Suppressor macrophage (primary cell): ENCODE data around the gene CMSS1.

Experiments used
- DNase-seq, 4 experiments: peaks; one replicate each; pipeline ENCODE4 v3.0.0-alpha.2; 2020 to 2022

The CMSS1 gene

DNA sequence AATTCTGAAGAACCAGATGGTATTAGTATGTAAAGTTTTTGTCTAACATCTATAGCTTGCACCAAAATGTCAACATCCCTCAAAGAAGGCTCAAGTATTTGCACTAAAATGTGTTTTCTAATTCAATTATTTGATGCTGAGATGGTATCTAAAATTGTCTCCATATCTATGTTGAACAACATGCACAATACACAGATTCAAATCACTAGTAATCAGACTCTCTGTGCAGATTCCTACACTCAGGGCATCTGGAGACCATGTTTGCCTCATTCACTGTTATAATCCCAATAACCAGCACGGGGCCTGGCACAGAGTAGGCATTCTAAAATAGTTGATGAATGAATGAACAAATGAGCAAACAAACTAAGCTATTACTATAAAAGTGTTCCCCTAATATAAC is 294.1 kb downstream of the CMSS1 start:
- no peak for DNase-seq

DNA sequence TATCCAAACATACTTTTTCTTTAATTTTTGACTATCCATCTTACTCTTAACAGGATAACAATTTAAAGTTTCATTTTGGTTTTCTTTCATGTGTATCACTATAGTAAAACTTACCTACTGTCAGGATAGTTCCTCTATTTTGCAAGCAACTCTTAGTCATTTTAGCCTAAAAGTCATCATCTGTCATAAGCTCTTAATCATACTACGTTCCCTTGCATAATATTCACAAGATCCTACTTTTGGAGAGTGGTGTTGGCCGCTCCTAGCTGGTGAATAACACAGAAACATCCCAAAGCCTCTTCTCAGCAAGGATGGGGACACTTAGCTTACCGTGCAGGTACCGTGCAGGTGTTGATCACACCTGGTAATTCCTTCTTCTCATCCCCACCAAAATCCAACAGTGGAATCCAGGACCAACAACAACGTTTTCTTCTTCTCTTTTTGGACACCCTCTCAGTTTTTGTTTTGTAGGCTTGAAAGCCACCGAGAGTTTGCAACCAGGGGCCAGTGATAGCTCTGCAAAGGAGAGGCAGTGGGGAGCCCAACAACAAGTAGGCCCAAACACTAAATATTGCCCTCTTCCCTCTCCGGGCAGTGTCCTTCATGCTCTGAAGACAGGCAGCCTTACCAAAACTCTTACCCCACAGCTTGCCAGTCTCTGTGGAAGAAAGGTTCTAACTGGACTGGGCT is 296.2 kb downstream of the CMSS1 start:
- DNase-seq = peak; percentile 5 to 69 (median 38)

DNA sequence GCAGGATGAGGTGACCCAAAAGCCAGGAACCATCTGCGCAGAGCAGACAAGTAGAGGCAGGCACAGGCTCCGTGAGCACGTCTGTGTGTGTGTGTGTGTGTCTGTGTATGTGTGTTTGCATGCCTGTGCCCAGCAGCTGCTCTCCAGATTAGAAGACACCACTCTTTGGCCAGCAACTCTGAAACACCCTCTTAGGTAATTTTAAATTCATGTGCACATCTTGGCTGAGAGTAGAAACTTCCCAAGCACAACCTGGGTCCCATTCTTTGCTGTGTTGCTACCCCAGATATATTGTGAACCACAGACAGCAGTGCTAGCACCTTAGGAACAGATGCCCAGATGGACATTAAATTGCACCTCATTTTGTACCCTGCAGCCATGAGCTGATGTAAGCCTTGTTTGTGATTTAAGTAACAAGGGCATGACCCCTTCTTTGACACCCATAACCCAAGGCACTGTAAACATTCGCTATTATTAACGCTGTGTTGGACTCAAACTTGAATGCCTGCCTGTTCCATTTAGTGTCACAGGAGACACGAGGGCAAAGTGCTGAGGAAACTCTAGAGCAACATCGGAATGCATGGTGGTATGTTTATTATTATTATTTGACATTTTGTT is 296.9 kb downstream of the CMSS1 start, which contains the start of gene FILIP1L:
TSS of gene FILIP1L (minus strand) at position 89 of the 618 bp plus-strand sequence.
- DNase-seq = no peak

DNA sequence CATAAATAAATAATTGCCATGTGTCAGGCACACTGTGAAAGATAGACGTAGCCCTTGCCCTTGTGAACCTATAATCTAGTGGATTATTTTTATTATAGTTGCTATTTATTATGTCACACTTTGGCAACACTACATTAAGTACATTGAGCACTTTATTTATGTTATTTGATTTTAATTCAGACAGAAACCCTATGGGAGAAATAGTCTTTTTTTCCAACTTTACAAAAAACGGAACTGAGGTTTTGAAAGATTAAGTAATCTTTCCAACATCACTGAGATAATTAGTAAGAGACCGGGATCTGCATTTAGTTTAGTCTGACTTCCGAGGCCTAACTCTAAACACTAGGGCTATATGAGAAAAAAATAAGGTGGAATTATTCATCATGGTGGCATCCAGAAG is 299.4 kb downstream of the CMSS1 start:
- peak in 1 of 4 experiments; percentile 3 for DNase-seq

DNA sequence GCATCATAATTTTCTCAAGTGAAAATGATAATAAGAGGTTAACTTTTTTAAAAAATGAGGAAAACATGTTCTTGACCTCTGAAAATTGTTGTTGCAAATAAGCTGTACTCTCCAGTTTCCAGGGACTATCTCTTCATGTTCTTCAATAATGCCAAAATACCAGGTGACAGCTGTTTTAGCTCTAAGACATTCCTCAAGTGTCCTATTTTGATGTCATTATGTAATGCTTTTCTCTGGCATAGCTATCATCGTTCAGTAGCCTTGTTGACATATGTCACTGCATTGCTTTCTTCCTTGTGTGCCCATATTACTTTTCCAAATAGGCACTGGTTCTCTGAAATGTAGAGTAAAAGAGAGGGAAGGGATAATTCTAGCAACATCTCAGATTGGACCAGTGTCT is 302.4 kb downstream of the CMSS1 start:
- no peak for DNase-seq

DNA sequence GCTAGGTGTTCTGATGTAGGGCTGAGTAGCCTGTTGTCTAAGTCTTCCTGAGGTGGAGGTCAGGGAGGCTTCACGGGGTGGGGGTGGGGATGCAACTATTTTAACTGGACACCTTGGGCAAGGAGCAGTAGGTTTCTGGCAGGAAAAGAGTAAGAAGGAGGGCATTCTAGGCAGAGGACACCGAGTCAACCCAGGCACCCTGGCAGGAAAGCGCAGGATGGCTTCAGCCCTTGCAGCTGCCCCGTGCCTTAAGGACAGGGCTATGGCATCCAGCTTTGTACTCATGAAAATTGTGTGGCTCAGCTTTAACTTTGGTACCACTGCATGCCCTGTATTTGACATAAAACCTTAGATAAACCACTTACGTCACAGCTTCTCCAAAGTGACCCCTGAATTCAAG is 303.0 kb downstream of the CMSS1 start:
- no peak for DNase-seq

DNA sequence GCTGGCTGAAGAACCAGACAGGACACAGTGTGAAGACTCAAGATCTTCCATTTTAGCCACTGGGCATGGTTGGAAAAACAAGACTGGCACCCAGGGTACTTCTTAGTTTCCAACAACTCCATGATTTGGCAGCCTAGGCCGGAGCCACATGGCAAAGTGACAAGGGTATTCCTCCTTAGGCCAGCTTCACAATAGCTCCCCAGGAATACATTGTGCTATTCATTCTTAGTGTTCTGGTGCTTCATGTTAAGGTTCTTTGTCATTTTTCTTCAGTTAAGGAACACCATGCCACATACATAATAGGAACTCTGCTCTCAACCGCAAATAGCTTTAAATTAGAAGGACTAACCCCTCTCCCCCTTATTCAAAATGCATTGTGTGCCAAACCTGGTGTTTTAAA is 304.7 kb downstream of the CMSS1 start:
- no peak for DNase-seq

DNA sequence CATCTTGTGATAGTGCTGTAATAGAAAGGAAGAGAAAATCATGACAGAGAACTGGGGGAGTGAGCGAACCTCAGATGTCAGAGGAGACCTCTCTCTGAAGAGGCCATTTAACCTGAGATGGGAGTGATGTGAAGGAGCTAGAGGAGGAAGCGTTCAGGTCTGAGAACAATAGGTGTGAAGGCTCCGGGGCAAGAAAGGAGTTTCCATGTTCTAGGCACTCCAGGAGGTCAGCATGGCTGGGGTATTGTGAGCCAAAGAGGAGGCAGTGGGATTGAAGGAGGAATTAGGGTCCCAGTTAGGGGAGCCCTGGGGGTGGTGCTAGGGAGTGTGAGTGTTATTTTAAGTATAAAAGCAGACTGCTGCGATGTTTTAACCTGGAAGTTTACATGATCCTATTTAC is 305.4 kb downstream of the CMSS1 start:
- no peak for DNase-seq

DNA sequence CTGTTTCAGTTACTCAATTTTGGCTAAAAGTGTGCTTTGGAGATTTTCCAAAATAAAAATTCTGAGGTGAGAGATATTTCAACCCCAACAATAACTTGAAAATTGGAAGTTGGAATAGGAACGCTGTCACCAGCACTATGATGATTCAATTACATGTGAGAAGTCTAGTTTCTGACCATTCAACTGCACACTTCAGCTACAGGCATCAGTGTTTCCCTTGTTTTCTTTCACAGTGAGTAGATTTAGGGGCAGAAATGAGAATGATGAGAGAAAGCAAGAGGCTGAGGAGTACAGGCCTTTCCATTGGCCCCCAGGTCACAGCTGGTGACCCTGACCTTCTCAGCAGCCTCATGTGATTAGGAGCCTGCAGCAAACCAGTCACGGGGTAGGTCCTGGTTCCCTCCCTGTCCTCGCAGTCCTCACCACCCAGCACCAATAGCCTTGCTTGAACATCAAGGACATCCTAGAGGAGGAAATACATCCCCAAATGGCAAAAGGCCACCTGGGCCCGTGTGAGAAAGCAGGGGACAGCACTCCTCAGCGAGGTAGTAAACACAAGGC is 306.6 kb downstream of the CMSS1 start:
- no peak for DNase-seq

DNA sequence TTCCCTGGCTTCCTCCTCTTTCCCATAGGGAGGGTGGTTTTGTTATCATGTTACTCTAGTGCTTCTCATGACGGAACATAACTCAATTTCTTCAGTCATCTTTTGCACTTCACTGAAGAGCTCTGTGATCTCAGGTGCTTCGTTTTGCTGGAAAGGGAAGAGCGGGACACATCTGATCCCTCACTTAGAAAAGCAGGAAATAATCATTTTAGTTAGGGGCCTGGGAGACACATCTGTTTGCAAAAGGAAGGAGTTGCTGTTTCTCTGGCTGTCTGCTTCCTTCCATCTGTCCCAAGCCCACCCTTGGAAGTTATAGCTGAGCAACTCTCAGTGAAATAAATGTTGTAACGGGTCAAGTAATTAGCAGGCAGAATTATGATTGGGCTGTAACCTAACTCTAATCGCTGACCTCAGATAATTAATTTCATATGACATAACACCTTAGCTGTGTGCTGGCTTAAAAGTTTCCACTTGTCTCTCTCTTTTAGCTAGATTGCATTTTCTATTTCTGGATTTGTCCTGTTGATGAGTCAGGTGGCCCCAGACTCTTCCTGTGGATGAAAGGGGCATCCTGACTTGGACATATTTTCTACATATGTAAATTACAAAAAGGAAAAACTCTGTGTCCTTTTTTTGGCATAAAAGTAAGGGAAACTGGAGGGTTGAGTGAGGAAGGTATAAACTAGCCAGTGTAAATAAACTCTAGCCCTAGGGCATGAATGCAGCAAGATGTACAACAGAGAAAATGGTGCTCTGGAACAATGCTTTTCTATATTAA is 307.7 kb downstream of the CMSS1 start:
- no peak for DNase-seq

DNA sequence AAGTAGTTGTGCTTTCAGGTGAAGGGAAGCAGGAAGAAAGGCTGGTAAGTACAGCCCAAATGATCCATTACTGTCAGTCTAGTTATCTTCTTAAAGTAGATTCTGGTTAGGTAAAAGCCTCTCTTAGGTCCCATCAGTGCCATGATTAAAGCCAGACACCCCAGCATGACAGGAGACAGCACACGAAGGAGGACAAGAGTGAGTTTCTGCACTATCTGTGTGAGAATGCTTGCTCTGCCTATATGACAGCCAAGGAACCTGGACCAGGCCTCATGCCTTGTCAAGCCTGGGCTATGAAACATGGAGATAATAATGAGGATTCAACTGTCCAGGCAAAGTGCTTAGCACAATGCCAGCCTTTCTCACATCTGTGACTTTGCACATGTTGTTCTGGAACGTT is 310.1 kb downstream of the CMSS1 start:
- no peak for DNase-seq

DNA sequence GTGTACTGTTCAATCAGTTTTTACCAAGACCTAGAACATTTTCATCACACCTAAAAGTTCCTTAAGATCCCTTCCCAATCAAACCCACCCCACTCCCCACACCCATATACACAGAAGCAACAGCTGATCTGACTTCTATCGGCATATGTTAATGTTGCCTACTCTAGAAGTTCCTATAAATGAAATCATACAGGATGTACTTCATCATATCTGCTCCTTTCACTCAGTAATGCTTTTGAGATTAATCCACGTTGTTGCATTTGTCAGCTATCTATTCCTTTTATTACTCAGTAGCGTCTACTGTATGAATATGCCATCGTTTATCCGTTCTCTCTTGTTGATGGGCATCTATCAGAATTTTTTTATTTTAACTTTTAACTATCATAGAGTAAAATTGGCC is 310.9 kb downstream of the CMSS1 start:
- DNase-seq = no peak

DNA sequence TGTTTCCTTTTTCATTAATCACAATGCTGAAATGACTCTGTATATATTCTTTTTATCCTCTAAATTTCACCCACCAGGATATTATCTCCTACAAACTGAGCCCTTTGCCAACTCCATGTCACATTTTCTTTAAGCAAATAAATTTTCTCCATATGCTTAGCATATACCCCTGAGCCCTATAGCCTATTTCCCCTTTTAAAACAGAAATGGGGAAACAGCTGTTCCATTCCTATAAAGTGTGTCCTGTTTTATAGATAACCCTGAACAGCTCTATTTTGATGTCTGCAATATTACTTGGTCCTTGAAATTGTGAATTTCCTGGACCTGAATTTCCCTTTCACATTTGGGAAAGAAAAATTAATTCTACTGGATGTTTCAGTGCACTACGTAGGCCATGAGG is 312.3 kb downstream of the CMSS1 start:
- peak in 2 of 4 experiments; percentile 16 to 20 for DNase-seq

DNA sequence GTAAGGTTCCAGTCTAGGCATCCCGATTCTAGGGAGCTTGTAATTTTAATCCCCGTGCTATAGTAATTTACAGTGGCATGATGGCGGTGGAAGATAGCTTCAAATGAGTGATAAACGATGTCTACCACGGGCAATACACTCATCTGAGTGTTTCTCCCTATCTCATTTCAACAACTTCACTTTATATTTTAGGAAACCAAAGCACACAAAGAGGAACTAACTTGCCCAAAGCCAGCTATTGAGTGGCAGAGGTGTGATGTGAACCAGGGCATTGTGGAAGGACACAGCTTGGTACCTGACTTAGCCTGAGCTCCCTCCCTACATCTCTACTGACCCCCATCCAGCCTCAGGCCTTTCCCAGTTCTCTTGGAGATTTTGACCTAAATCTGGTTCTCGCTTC is 313.6 kb downstream of the CMSS1 start:
- DNase-seq = peak in 1 of 4 experiments; percentile 14

DNA sequence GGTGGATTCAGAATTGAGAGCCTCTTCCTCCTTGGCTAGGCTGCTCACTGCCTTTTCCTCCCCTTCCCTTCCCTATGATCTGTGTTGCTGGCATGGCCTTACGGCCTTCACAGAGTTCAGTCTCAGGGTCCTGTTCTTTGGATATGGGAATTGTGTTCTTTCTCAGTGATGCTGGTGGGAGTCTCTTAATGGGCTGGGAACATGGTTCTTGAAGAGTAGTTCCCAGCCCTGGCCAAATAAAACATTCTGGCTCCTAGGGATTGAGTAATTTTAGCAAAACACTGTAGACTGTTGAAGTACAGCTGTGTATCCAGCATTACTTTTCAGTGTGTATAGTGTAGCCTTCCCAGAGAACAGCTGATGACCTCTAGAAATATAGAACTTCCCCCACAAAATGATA is 319.3 kb downstream of the CMSS1 start:
- no peak for DNase-seq

DNA sequence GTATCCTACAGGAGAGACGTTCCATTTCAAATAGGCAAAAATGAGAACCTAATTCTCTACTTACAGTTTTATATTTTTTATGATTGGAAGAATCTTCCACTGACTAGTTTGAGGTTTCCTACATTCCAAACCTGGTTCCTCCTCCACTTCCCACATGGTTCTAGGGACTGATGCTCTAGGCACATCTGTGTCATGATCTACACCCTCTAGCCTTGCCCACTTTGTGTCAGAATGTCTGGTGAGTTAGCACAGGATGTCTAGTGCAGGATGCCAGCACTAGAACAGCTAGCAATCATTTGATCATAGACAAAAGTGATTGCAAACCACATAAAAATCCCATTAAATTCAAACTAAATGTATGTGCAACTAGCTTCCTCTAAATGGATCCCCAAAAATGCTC is 323.3 kb downstream of the CMSS1 start:
- DNase-seq = no peak

DNA sequence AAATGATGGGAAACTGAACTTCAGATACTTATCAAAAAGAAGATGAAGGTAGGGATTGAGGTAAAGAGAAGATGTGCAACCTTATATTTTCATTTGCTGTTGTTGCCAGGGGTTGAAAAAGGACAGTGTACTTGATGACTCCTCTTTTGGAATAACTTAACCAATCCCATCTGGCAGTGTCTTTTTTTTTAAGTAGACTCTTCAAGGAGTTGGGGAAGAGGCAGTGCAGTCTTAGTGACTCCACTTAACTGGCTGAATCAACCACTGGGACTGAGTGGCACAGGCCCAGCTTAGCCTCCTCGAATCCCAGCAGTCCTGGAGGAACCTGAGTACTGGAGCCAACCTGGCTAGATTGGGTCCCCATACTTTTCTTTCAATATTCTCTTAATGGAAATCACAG is 323.9 kb downstream of the CMSS1 start:
- no peak for DNase-seq

DNA sequence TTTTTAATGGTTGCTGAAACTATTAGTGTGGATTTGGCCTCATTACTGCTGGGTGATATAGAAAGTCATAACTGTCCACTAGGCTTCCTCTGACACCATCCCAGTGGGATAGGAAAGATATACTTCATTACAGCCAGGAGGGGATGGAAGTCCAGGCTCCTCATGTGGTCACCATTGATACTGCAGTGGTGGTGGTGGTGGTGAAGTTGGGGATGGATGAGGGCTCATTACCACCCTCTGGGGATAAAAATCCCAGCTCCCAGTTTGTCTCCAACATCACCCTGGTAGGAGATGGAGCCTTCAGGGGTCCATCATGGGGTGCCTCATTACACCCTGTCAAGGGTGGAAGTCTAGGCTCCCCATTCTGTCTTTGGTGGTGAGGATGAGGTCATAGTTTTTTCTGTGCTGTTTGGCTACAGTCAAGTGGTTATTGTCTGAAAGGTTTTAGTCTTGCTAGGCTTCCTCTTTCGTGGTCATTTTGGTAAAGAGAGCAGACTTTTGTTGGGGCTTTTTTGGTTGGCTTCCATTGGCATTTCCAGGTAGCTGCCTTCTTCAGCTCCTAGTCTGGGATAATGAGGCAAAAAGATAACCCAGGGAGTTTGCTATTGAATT is 326.7 kb downstream of the CMSS1 start:
- DNase-seq = peak in 2 of 4 experiments; percentile 4 to 7

DNA sequence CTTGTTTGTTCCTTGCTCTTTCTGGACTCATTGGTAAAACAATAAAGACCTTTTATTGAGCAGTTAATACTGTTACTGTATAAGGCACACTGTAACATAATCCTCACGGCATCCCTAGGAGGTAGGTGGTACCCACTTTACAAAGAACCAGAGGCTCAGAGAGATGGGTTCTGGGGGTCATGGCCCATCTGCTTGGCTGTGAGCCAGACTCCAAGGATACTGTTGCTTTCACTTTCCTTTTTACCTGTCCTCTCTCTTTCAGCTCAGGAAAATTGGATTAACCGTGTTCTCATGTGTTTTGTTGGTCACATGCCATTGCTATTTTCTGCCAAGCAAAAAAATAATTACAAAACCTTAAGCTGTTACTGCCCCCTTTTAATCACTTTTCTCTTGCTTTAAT is 331.5 kb downstream of the CMSS1 start:
- DNase-seq = no peak

DNA sequence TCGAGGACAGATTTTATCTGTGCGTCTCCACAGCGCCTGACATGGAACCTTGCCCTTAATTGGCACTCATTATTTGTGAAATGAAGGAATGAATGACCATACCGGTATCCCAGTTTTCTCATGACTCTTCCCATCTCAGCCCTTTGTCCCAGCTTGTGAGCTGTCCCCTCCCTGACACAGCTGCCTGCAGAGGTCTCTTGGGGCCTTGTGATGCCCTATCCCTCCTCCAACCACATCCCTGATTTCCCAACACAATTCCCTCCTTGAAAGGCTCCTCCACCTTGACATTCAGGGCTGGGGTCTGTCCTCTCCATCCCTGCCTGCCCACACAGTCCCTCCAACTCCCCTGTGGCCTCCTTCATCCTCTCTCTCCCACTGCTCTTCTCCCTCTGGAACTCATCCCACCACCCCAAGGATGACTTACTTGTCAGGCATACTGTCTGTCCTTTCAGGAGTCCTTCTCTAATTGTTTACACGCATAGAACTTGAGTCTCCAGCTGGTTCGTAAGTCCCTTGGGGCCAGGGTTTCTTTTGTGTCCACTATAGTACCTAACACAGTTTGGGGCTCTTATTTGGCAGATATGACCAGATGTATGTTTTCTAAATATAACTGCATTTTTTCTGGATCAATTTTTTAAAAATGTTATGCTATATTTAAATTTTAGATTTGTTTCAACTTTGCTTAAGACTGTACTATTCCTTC is 332.2 kb downstream of the CMSS1 start:
- DNase-seq = no peak

DNA sequence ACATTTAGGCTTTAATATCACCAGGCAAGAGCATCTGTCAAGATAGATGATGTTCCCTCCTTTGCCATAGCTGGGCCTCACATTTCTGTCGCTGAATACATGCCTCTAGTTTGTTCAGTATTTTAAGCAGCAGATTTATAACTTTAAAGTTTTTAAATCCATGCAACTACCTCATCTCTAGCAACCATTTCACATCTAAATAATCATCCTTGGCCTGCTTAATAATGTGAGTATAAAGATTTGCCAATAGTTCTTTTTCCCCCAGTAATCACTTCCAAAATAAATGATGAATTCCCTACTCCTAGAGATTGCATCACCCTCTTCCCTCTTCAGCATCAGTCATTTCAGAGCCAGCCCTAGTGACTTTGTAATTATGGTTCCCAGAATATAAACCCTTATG is 332.8 kb downstream of the CMSS1 start:
- no peak for DNase-seq

DNA sequence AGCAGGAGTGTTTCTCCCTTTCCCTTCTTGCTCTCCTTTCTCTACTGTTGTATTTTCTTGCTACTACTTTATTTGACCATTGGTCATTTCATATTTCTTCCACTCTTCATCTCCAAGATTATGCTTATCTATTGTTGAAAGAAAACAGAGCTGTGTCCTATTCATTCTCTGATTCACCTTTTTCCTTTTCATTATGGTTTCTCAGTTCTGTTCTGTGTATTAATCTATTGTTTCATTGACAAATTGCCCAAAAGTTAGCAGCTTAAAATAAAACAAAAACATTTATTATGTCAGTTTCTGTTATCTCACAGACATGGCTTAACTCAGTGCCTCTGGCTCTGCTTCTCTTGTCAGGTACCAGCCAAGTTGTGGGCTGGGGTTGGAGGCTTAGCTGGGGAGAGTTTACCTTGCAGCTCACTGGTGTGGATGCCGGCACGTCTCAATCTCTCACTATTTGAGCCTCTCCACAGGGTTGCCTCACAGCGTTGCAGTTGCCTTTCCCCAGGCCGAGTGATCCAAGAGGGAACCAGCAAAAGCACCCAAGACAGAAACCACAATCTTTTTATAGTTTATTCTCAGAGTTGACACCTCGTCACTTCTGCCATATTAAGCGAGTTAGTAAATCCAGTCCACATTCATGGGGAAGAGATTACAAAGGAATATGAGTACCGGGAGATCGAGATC is 333.5 kb downstream of the CMSS1 start:
- DNase-seq = no peak
